Neural cell (in vitro differentiated cells): Measurements from ENCODE around the gene ARHGAP6. TPM values are rescaled to one million over a fixed set of nuclear protein-coding genes. Genes with fewer than 3 reads are reported as not detected.

Source experiments
- H2AFZ ChIP-seq: fragments of 200-600, 300-800 bp; sonication (generic), shearing (Covaris generic); 2 replicates; pipeline ENCODE4 v1.6.0; 2014; ENCODE audit warnings: low read depth, mild to moderate bottlenecking, antibody characterized with exemption, low read length, moderate library complexity
- H3F3A ChIP-seq: fragments of 200-600 bp; shearing (Covaris generic); 2 replicates; pipeline ENCODE4 v1.6.1; 2016; ENCODE audit warnings: mild to moderate bottlenecking, moderate library complexity, mixed read lengths, antibody characterized with exemption, low read length; ENCODE audit not compliant: insufficient read depth, poor library complexity, severe bottlenecking
- H3K27ac ChIP-seq: fragments of 200-600, 300-800 bp; sonication (generic), shearing (Covaris generic); 2 replicates; pipeline ENCODE4 v1.5.1; 2014; ENCODE audit warnings: mild to moderate bottlenecking, low read length, moderate library complexity
- H3K27me3 ChIP-seq: fragments of 300-800, 200-600 bp; sonication (generic), shearing (Covaris generic); 2 replicates; pipeline ENCODE4 v1.6.0; 2014; ENCODE audit warnings: mild to moderate bottlenecking, low read depth, low read length, moderate library complexity; ENCODE audit not compliant: insufficient read depth
- H3K36me3 ChIP-seq: fragments of 300-800, 200-600 bp; sonication (generic), shearing (Covaris generic); 2 replicates; pipeline ENCODE4 v1.5.1; 2014; ENCODE audit warnings: mild to moderate bottlenecking, antibody characterized with exemption, low read length, moderate library complexity; ENCODE audit not compliant: insufficient read depth
- H3K4me2 ChIP-seq: fragments of 300-800, 200-600 bp; sonication (generic), shearing (Covaris generic); 2 replicates; pipeline ENCODE4 v1.6.0; 2014; ENCODE audit warnings: mild to moderate bottlenecking, low read length
- H3K4me3 ChIP-seq: fragments of 300-800, 200-600 bp; sonication (generic), shearing (Covaris generic); 2 replicates; pipeline ENCODE4 v1.5.1; 2014; ENCODE audit warnings: mild to moderate bottlenecking, low read length, moderate library complexity
- H3K79me2 ChIP-seq: fragments of 200-600 bp; shearing (Covaris generic); replicated peaks from 2 replicates; pipeline ENCODE4 v1.6.0; 2014; ENCODE audit warnings: mild to moderate bottlenecking, low read length, moderate library complexity; ENCODE audit not compliant: insufficient read depth
- H3K9ac ChIP-seq: fragments of 300-800, 200-600 bp; sonication (generic), shearing (Covaris generic); 2 replicates; pipeline ENCODE4 v1.6.1; 2016; ENCODE audit warnings: mild to moderate bottlenecking, low read length, mixed read lengths
- H3K9me2 ChIP-seq: fragments of 200-600 bp; shearing (Covaris generic); 2 replicates; pipeline ENCODE4 v1.6.1; 2016; ENCODE audit warnings: mild to moderate bottlenecking, low read length, mixed read lengths; ENCODE audit not compliant: insufficient read depth
- H3K9me3 ChIP-seq: fragments of 200-600, 300-800 bp; sonication (generic), shearing (Covaris generic); 2 replicates; pipeline ENCODE4 v1.6.1; 2016; ENCODE audit warnings: mild to moderate bottlenecking, mixed run types, low read length, moderate library complexity, mixed read lengths
- H4K20me1 ChIP-seq: fragments of 200-600 bp; shearing (Covaris generic); 2 replicates; pipeline ENCODE4 v1.6.1; 2016; ENCODE audit warnings: mild to moderate bottlenecking, mixed run types; ENCODE audit not compliant: insufficient read depth
- EP300 ChIP-seq: fragments of 450-650 bp; conservative IDR thresholded peaks from 2 replicates; pipeline ENCODE4 v1.6.1; 2014; ENCODE audit warnings: antibody characterized with exemption, mild to moderate bottlenecking, moderate library complexity; ENCODE audit not compliant: poor library complexity, severe bottlenecking
- EZH2 ChIP-seq: fragments of 200-600, 300-800 bp; shearing (Covaris generic), sonication (generic); IDR thresholded peaks from 2 replicates; pipeline ENCODE4 v1.6.1; 2014; ENCODE audit warnings: antibody characterized with exemption, low read length, borderline replicate concordance, mild to moderate bottlenecking; ENCODE audit not compliant: insufficient read depth, poor library complexity, severe bottlenecking
- MXI1 ChIP-seq: fragments of 450-650 bp; conservative IDR thresholded peaks from 2 replicates; pipeline ENCODE4 v1.6.1; 2014; ENCODE audit warnings: antibody characterized with exemption, mild to moderate bottlenecking; ENCODE audit not compliant: poor library complexity, severe bottlenecking
- POLR2AphosphoS5 ChIP-seq: IDR thresholded peaks from 2 replicates; pipeline ENCODE4 v1.6.1; 2012
- RAD21 ChIP-seq: fragments of 450-650 bp; conservative IDR thresholded peaks from 2 replicates; pipeline ENCODE4 v1.6.1; 2014; ENCODE audit warnings: antibody characterized with exemption, mild to moderate bottlenecking, moderate library complexity
- SMC3 ChIP-seq: fragments of 450-650 bp; conservative IDR thresholded peaks from 2 replicates; pipeline ENCODE4 v1.6.1; 2014; ENCODE audit warnings: antibody characterized with exemption, mild to moderate bottlenecking, moderate library complexity; ENCODE audit not compliant: poor library complexity
- TAF1 ChIP-seq: IDR thresholded peaks from 2 replicates; pipeline ENCODE4 v1.6.1; 2012; ENCODE audit warnings: low read depth
- polyA plus RNA-seq: library from polyadenylated mRNA; depleted of rRNA; stranded (reverse); fragments of >200 nt; gene quantifications from 2 replicates; pipeline ENCODE4 v1.2.3, GENCODE V29; 2014
- TF ChIP-seq, protein P1 (sequence below): fragments of 450-650 bp; IDR thresholded peaks from 2 replicates; pipeline ENCODE4 v1.5.1; 2014; ENCODE audit warnings: antibody characterized with exemption, mild to moderate bottlenecking, moderate library complexity; ENCODE audit not compliant: poor library complexity, severe bottlenecking
- TF ChIP-seq, protein P2 (sequence below): IDR thresholded peaks from 2 replicates; pipeline ENCODE4 v1.6.1; 2012; ENCODE audit warnings: borderline replicate concordance

Gene ARHGAP6
- polyA plus RNA-seq, 1 donor from 2014 or later: 0.40 TPM

DNA sequence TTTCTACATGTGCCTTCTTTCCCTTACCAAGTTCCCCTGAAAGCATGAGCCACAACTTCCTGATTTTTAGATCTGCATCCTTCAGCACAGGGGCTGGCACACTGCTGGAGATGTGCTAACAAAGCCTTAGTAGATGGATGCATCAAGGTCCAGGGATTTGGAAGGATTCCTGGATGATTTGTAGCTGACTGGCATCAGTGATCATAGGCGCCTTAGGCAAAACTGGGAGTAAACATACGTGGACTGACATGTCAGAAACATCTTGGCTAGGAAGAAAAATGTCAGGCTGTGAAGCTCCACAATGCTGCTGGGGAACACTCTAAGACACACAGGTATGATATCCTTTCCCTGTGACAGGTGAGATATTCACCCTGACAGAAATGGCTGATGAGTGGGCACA is 216.1 kb downstream of the ARHGAP6 start:
- H4K20me1 ChIP-seq: no peaks in the 10 kb centered on the region
- peak overlapping the region; percentile 31 for H3K9ac ChIP-seq
- TF ChIP-seq, protein P1, sequence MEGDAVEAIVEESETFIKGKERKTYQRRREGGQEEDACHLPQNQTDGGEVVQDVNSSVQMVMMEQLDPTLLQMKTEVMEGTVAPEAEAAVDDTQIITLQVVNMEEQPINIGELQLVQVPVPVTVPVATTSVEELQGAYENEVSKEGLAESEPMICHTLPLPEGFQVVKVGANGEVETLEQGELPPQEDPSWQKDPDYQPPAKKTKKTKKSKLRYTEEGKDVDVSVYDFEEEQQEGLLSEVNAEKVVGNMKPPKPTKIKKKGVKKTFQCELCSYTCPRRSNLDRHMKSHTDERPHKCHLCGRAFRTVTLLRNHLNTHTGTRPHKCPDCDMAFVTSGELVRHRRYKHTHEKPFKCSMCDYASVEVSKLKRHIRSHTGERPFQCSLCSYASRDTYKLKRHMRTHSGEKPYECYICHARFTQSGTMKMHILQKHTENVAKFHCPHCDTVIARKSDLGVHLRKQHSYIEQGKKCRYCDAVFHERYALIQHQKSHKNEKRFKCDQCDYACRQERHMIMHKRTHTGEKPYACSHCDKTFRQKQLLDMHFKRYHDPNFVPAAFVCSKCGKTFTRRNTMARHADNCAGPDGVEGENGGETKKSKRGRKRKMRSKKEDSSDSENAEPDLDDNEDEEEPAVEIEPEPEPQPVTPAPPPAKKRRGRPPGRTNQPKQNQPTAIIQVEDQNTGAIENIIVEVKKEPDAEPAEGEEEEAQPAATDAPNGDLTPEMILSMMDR: no peak
- TF ChIP-seq SMC3 (no peak), TAF1 (no peak), POLR2AphosphoS5 (no peak), RAD21 (no peak), MXI1 (no peak), EP300 (no peak), EZH2 (no peak)
- TF ChIP-seq, protein P2, sequence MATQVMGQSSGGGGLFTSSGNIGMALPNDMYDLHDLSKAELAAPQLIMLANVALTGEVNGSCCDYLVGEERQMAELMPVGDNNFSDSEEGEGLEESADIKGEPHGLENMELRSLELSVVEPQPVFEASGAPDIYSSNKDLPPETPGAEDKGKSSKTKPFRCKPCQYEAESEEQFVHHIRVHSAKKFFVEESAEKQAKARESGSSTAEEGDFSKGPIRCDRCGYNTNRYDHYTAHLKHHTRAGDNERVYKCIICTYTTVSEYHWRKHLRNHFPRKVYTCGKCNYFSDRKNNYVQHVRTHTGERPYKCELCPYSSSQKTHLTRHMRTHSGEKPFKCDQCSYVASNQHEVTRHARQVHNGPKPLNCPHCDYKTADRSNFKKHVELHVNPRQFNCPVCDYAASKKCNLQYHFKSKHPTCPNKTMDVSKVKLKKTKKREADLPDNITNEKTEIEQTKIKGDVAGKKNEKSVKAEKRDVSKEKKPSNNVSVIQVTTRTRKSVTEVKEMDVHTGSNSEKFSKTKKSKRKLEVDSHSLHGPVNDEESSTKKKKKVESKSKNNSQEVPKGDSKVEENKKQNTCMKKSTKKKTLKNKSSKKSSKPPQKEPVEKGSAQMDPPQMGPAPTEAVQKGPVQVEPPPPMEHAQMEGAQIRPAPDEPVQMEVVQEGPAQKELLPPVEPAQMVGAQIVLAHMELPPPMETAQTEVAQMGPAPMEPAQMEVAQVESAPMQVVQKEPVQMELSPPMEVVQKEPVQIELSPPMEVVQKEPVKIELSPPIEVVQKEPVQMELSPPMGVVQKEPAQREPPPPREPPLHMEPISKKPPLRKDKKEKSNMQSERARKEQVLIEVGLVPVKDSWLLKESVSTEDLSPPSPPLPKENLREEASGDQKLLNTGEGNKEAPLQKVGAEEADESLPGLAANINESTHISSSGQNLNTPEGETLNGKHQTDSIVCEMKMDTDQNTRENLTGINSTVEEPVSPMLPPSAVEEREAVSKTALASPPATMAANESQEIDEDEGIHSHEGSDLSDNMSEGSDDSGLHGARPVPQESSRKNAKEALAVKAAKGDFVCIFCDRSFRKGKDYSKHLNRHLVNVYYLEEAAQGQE: no peak
- H3K27ac ChIP-seq: peak overlapping the region; percentile 83
- H3K27me3 ChIP-seq: no peaks in the 10 kb centered on the region
- H3K79me2 ChIP-seq: no peaks in the 10 kb centered on the region
- peak overlapping the region; percentile 10 for H3K4me3 ChIP-seq
- H3K4me2 ChIP-seq: no peak overlapping the region
- H2AFZ ChIP-seq: no peak overlapping the region
- no peaks in the 10 kb centered on the region for H3K9me2 ChIP-seq
- no peaks in the 10 kb centered on the region for H3K36me3 ChIP-seq
- H3K9me3 ChIP-seq: no peaks in the 10 kb centered on the region
- H3F3A ChIP-seq: no peaks in the 10 kb centered on the region

DNA sequence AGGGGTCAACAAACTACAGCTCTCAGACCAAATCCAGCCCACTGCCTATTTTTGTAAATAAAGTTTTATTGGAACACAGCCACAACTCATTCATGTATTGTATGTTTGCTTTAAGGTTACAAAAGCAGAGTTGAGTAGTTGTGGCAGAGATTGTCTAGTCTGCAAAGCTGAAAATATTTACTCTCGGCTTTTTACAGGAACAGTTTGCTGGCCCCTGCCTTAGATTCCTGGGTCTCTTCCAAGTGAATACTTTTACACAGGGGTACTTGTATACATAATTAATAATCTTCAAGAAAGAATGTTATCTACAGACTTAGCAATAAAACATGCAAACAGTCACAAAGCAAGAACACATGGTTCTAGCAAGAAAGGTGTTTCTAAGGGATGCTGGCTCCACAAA is 218.3 kb downstream of the ARHGAP6 start:
- Histone ChIP-seq H3K9ac (no peak overlapping the region), H3F3A (no peaks in the 10 kb centered on the region), H4K20me1 (no peaks in the 10 kb centered on the region), H3K4me2 (no peak overlapping the region), H3K9me3 (no peaks in the 10 kb centered on the region), H3K27me3 (no peaks in the 10 kb centered on the region), H2AFZ (no peak overlapping the region), H3K4me3 (no peak overlapping the region), H3K9me2 (no peaks in the 10 kb centered on the region), H3K79me2 (no peaks in the 10 kb centered on the region), H3K36me3 (no peaks in the 10 kb centered on the region), H3K27ac (no peak overlapping the region)
- no peak for TF ChIP-seq RAD21
- no peak for TF ChIP-seq SMC3
- no peak for TF ChIP-seq POLR2AphosphoS5
- TF ChIP-seq, protein P2: no peak
- no peak for TF ChIP-seq EZH2
- TF ChIP-seq EP300: no peak
- no peak for TF ChIP-seq MXI1
- TF ChIP-seq, protein P1: no peak
- no peak for TF ChIP-seq TAF1
